H1 (cell line): ENCODE data around the gene THEMIS. TPM values are rescaled to one million over a fixed set of nuclear protein-coding genes. Genes with fewer than 3 reads are reported as not detected.

Experiments
- CTCF ChIA-PET: fragments of 300-600 bp; sonication (Branson Sonifier 250); formaldehyde crosslinking; loops from one replicate; lab custom pipeline; 2021; ENCODE audit not compliant: partially characterized antibody; lab: Charles Lee
- POLR2A ChIA-PET: fragments of 300-600 bp; sonication (Branson Sonifier 250); formaldehyde crosslinking; loops from one replicate; lab custom pipeline; 2021; ENCODE audit warnings: inconsistent platforms; ENCODE audit not compliant: partially characterized antibody; lab: Charles Lee
- DNase-seq, 2 experiments: peaks; one replicate each; pipeline versions ENCODE4 v3.0.0 to v3.0.0-alpha.2; 2010 to 2022; ENCODE audit warnings: low spot score in 2 of 2, low read depth in 1 of 2, mixed read lengths in 1 of 2
- FAIRE-seq: peaks from 2 replicates; lab custom pipeline; 2011; peaks lifted over from hg19 to GRCh38; lab: Jason Lieb, UNC
- H2AFZ ChIP-seq: 2 replicates; pipeline ENCODE4 v1.8.1; 2012; ENCODE audit warnings: low read length, inconsistent platforms
- H2AK5ac ChIP-seq: 2 replicates; pipeline ENCODE4 v1.6.1; 2013; ENCODE audit warnings: low read depth, low read length
- H2BK120ac ChIP-seq: replicated peaks from 2 replicates; pipeline ENCODE3; 2013; ENCODE audit warnings: low read depth, low read length, inconsistent platforms
- H2BK12ac ChIP-seq: 2 replicates; pipeline ENCODE4 v1.6.1; 2013; ENCODE audit warnings: low read depth, low read length
- H2BK15ac ChIP-seq: 2 replicates; pipeline ENCODE4 v1.6.1; 2013; ENCODE audit warnings: low read length
- H2BK20ac ChIP-seq: 2 replicates; pipeline ENCODE4 v1.6.1; 2013; ENCODE audit warnings: low read length
- H2BK5ac ChIP-seq: 2 replicates; pipeline ENCODE4 v1.6.1; 2013; ENCODE audit warnings: low read depth, low read length
- H3K14ac ChIP-seq: 2 replicates; pipeline ENCODE4 v1.6.1; 2013; ENCODE audit warnings: inconsistent platforms; ENCODE audit not compliant: insufficient read length
- H3K18ac ChIP-seq: 2 replicates; pipeline ENCODE4 v1.6.1; 2013; ENCODE audit warnings: low read length; ENCODE audit errors: extremely low read depth
- H3K23ac ChIP-seq: 2 replicates; pipeline ENCODE4 v1.6.1; 2013; ENCODE audit warnings: inconsistent platforms; ENCODE audit not compliant: insufficient read length
- H3K23me2 ChIP-seq: 2 replicates; pipeline ENCODE4 v1.6.1; 2013; ENCODE audit warnings: low read depth, low read length
- H3K27ac ChIP-seq: 2 replicates; pipeline ENCODE4 v1.6.1; 2011; ENCODE audit warnings: low read depth, low read length, inconsistent platforms
- H3K27me3 ChIP-seq, 4 experiments: replicated peaks in 1 of 4; 1 replicate in 1 of 4; 2 replicates in 3 of 4; pipeline versions ENCODE4 v1.6.1 to v1.8.1; 2011 to 2013; ENCODE audit warnings: low read length in 3 of 4, mild to moderate bottlenecking in 3 of 4, inconsistent platforms in 2 of 4, mixed read lengths in 2 of 4, moderate library complexity in 1 of 4; ENCODE audit not compliant: control insufficient read depth in 3 of 4, insufficient read depth in 3 of 4; ENCODE audit errors: extremely low read depth in 1 of 4
- H3K36me3 ChIP-seq, 4 experiments: 2 replicates each; pipeline versions ENCODE4 v1.6.1 to v1.8.1; 2011 to 2013; ENCODE audit warnings: mild to moderate bottlenecking in 4 of 4, low read length in 3 of 4, moderate library complexity in 2 of 4, control low read depth in 1 of 4, inconsistent platforms in 1 of 4; ENCODE audit not compliant: insufficient read depth in 4 of 4, control insufficient read depth in 2 of 4
- H3K4ac ChIP-seq: replicated peaks from 2 replicates; pipeline ENCODE3; 2013; ENCODE audit warnings: low read length, low read depth, mixed read lengths, inconsistent platforms; ENCODE audit not compliant: insufficient read length
- H3K4me1 ChIP-seq, 4 experiments: replicated peaks in 1 of 4; 1 replicate in 1 of 4; 2 replicates in 3 of 4; pipeline versions ENCODE4 v1.6.1 to v1.8.1; 2011 to 2013; ENCODE audit warnings: low read length in 3 of 4, inconsistent platforms in 2 of 4, mixed read lengths in 1 of 4; ENCODE audit not compliant: insufficient read depth in 4 of 4, control insufficient read depth in 3 of 4
- H3K4me2 ChIP-seq, 2 experiments: 2 replicates each; pipeline versions ENCODE4 v1.6.1 to v1.8.1; 2011 to 2013; ENCODE audit warnings: low read depth in 2 of 2, low read length in 2 of 2, control low read depth in 1 of 2, inconsistent platforms in 1 of 2, mild to moderate bottlenecking in 1 of 2; ENCODE audit not compliant: insufficient read depth in 1 of 2
- H3K4me3 ChIP-seq, 4 experiments: fragments of 200-600, 300-600 bp in 1 of 4; sonication (generic), shearing (Covaris generic), sonication (Bioruptor Twin) in 1 of 4; 2 replicates each; pipeline versions ENCODE4 v1.5.1 to v1.8.1; 2011 to 2016; ENCODE audit warnings: low read length in 4 of 4, low read depth in 3 of 4, control low read depth in 2 of 4, inconsistent platforms in 2 of 4, mild to moderate bottlenecking in 2 of 4, mixed read lengths in 1 of 4, moderate library complexity in 1 of 4; ENCODE audit not compliant: insufficient read depth in 2 of 4; ENCODE audit errors: extremely low read depth in 1 of 4
- H3K56ac ChIP-seq: replicated peaks from 2 replicates; pipeline ENCODE3; 2013; ENCODE audit warnings: low read depth, mild to moderate bottlenecking, mixed read lengths, low read length, inconsistent platforms; ENCODE audit not compliant: insufficient read length
- H3K79me1 ChIP-seq: 2 replicates; pipeline ENCODE4 v1.6.1; 2013; ENCODE audit warnings: low read depth, low read length, control low read depth
- H3K79me2 ChIP-seq, 2 experiments: 2 replicates each; pipeline versions ENCODE4 v1.6.1 to v1.8.1; 2012 to 2013; ENCODE audit warnings: low read length in 2 of 2, mild to moderate bottlenecking in 2 of 2, inconsistent platforms in 1 of 2; ENCODE audit not compliant: insufficient read depth in 2 of 2, control insufficient read depth in 1 of 2
- H3K9ac ChIP-seq, 4 experiments: replicated peaks in 1 of 4; 1 replicate in 1 of 4; 2 replicates in 3 of 4; pipeline versions ENCODE4 v1.6.1 to v1.8.1; 2011 to 2013; ENCODE audit warnings: low read depth in 3 of 4, low read length in 3 of 4, control low read depth in 2 of 4, mild to moderate bottlenecking in 2 of 4, moderate library complexity in 2 of 4, inconsistent platforms in 1 of 4; ENCODE audit errors: extremely low read depth in 1 of 4
- H3K9me3 ChIP-seq, 2 experiments: 2 replicates each; pipeline versions ENCODE4 v1.6.1 to v1.8.1; 2012 to 2013; ENCODE audit warnings: mild to moderate bottlenecking in 2 of 2, moderate library complexity in 2 of 2, control low read depth in 1 of 2, inconsistent platforms in 1 of 2, low read depth in 1 of 2, low read length in 1 of 2, mixed read lengths in 1 of 2; ENCODE audit not compliant: insufficient read depth in 2 of 2
- H4K20me1 ChIP-seq, 2 experiments: replicated peaks in 1 of 2; 2 replicates each; pipeline versions ENCODE3 to v1.8.1; 2011 to 2013; ENCODE audit warnings: inconsistent platforms in 2 of 2, low read length in 2 of 2, mild to moderate bottlenecking in 1 of 2; ENCODE audit not compliant: insufficient read depth in 2 of 2, control insufficient read depth in 1 of 2
- H4K5ac ChIP-seq: 2 replicates; pipeline ENCODE4 v1.6.1; 2013; ENCODE audit warnings: low read length, low read depth, mixed read lengths, inconsistent platforms; ENCODE audit not compliant: insufficient read length
- H4K8ac ChIP-seq: 2 replicates; pipeline ENCODE4 v1.8.0; 2013; ENCODE audit warnings: mild to moderate bottlenecking, moderate library complexity, low read length, inconsistent platforms; ENCODE audit not compliant: insufficient read depth; ENCODE audit errors: extremely low read depth
- H4K91ac ChIP-seq: replicated peaks from 2 replicates; pipeline ENCODE3; 2013; ENCODE audit warnings: low read length, mixed read lengths, inconsistent platforms; ENCODE audit not compliant: insufficient read length
- ASH2L ChIP-seq: fragments of 200-600, 300-600 bp; sonication (generic); IDR thresholded peaks from one replicate; pipeline ENCODE4 v1.7.1; 2017; ENCODE audit warnings: low read length
- BCL11A ChIP-seq, 2 experiments: IDR thresholded peaks; one replicate each; pipeline ENCODE4 v1.6.1; 2011; ENCODE audit warnings: low read depth in 2 of 2, low read length in 2 of 2, mild to moderate bottlenecking in 2 of 2
- CBX5 ChIP-seq: fragments of 300-800, 300-1000 bp; sonication (generic); IDR thresholded peaks from 2 replicates; pipeline ENCODE4 v1.7.1; 2016; ENCODE audit warnings: antibody characterized with exemption, low read length, low read depth
- CREB1 ChIP-seq: IDR thresholded peaks from 2 replicates; pipeline ENCODE4 v1.6.1; 2012; ENCODE audit warnings: inconsistent platforms
- EGR1 ChIP-seq: IDR thresholded peaks from 2 replicates; pipeline ENCODE4 v1.6.1; 2011; ENCODE audit warnings: low read depth, low read length, borderline replicate concordance
- EZH2 ChIP-seq: fragments of 200-600 bp; sonication (generic); IDR thresholded peaks from 2 replicates; pipeline ENCODE4 v1.7.1; 2012; ENCODE audit warnings: low read depth, mild to moderate bottlenecking, moderate library complexity, low read length, inconsistent platforms; ENCODE audit not compliant: severe bottlenecking
- HDAC6 ChIP-seq: IDR thresholded peaks from one replicate; pipeline ENCODE4 v1.7.1; 2012; ENCODE audit warnings: low read depth, mild to moderate bottlenecking, inconsistent platforms, low read length, moderate library complexity
- MAFK ChIP-seq: IDR thresholded peaks from 2 replicates; pipeline ENCODE4 v1.6.1; 2012; ENCODE audit warnings: low read depth, mild to moderate bottlenecking, improper control_type of control experiment, low read length
- NRF1 ChIP-seq: IDR thresholded peaks from 2 replicates; pipeline ENCODE4 v1.6.1; 2011; ENCODE audit warnings: mild to moderate bottlenecking, low read depth, low read length, improper control_type of control experiment
- PHF8 ChIP-seq: fragments of 200-600 bp; sonication (generic); conservative IDR thresholded peaks from 2 replicates; pipeline ENCODE4 v1.7.1; 2012; ENCODE audit warnings: low read depth, mild to moderate bottlenecking, inconsistent platforms, low read length, moderate library complexity
- RAD21 ChIP-seq, 2 experiments: IDR thresholded peaks in 1 of 2; conservative IDR thresholded peaks in 1 of 2; 2 replicates each; pipeline ENCODE4 v1.6.1; 2011; ENCODE audit warnings: low read depth in 2 of 2, low read length in 2 of 2, improper control_type of control experiment in 1 of 2, inconsistent platforms in 1 of 2, mild to moderate bottlenecking in 1 of 2, moderate library complexity in 1 of 2
- SIN3A ChIP-seq, 2 experiments: IDR thresholded peaks in 1 of 2; conservative IDR thresholded peaks in 1 of 2; 2 replicates each; pipeline ENCODE4 v1.6.1; 2011 to 2012; ENCODE audit warnings: low read length in 2 of 2, improper control_type of control experiment in 1 of 2, low read depth in 1 of 2, mild to moderate bottlenecking in 1 of 2
- SP1 ChIP-seq: IDR thresholded peaks from 2 replicates; pipeline ENCODE4 v1.6.1; 2011; ENCODE audit warnings: low read depth, low read length
- SRF ChIP-seq: IDR thresholded peaks from 2 replicates; pipeline ENCODE4 v1.6.1; 2011; ENCODE audit warnings: mild to moderate bottlenecking, low read depth, low read length, moderate library complexity
- polyA plus RNA-seq, 7 experiments: library from polyadenylated mRNA; depleted of rRNA in 3 of 7; stranded (reverse) in 5 of 7; unstranded in 2 of 7; fragments of >200 nt in 5 of 7; fragments of 200-250 nt in 2 of 7; gene quantifications; 1 replicate in 5 of 7; 2 replicates in 1 of 7; 4 replicates in 1 of 7; pipeline versions ENCODE4 v1.2.1 to v1.2.3, GENCODE V29; 2011 to 2013; ENCODE audit warnings: missing spikeins in 2 of 7, mixed read lengths in 2 of 7
- total RNA-seq: library from RNA; stranded (reverse); fragmentation: NEBNext Ultra II Directional; extraction: Animal tissue kit (Norgen Biotek cat#: 25700); gene quantifications from 2 replicates; pipeline ENCODE4 v1.2.1, GENCODE V29; 2021
- TF ChIP-seq, protein P1 (sequence below): IDR thresholded peaks from 2 replicates; pipeline ENCODE4 v1.6.1; 2012; ENCODE audit warnings: inconsistent platforms

The THEMIS gene
- total and polyA plus RNA-seq, 2 of the 8 experiments (the other 6 are each of a cell fraction or from before 2014, with no cell fraction given) = not detected

DNA sequence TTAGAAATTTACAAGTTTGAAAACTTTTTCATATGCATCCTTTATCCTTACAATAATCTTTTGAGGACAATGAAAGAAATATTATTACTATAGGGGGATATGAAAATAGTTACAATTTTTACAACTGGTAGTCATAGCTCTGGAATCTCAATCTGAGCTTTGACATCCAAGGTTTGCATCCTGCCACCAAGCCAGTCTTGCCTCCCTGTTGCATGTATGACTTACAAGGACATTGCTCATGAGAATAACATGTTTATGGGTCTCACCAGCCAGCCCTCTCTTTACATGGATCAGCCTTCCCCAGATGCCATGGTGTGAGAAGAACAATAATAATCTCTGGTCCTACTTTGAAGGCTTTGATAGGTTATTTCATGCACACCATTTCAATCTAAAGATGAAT lies 67.5 kb downstream of the THEMIS start:
- no peak overlapping the region for H3K9ac ChIP-seq
- H3K79me2 ChIP-seq = no peaks in the 10 kb centered on the region
- H2BK12ac ChIP-seq = no peak overlapping the region
- H3K27me3 ChIP-seq = peaks cover 0 to 3% (median 0%) of the 10 kb centered on the region in 4 experiments; a peak in 1 of 7 replicates
- no peak overlapping the region for H2BK15ac ChIP-seq
- no peak overlapping the region for H2AFZ ChIP-seq
- H4K20me1 ChIP-seq = no peaks in the 10 kb centered on the region
- no peak overlapping the region for H3K56ac ChIP-seq
- H2BK5ac ChIP-seq = no peak overlapping the region
- no peak overlapping the region for H4K5ac ChIP-seq
- H4K8ac ChIP-seq = no peak overlapping the region
- H3K4me1 ChIP-seq = no peaks in the 10 kb centered on the region
- no peak overlapping the region for H3K14ac ChIP-seq
- H3K36me3 ChIP-seq = no peaks in the 10 kb centered on the region
- FAIRE-seq (no peak), DNase-seq (no peak)
- no peak overlapping the region for H3K27ac ChIP-seq
- H3K23ac ChIP-seq = no peak overlapping the region
- H3K79me1 ChIP-seq = no peaks in the 10 kb centered on the region
- POLR2A ChIA-PET = no interaction called here
- no peak overlapping the region for H3K4me2 ChIP-seq
- H3K18ac ChIP-seq = no peak overlapping the region
- H3K23me2 ChIP-seq = no peaks in the 10 kb centered on the region
- no peak overlapping the region for H3K4me3 ChIP-seq
- no peak overlapping the region for H2BK20ac ChIP-seq
- no peak overlapping the region for H2BK120ac ChIP-seq
- no peak overlapping the region for H4K91ac ChIP-seq
- H3K4ac ChIP-seq = no peak overlapping the region
- no peaks in the 10 kb centered on the region for H3K9me3 ChIP-seq
- CTCF ChIA-PET = interaction anchor here (5.0 kb wide), 1 partner anchor 22 kb away, joined by 22 read pairs; no protein-coding TSS in a partner anchor
- H2AK5ac ChIP-seq = no peak overlapping the region
- TF ChIP-seq CBX5 = no peak
- no peak for TF ChIP-seq BCL11A (IDR thresholded peaks at IDR 0.05; ENCODE audit: low read depth in 2 of 2, low read length in 2 of 2)
- TF ChIP-seq SP1 = no peak
- TF ChIP-seq, protein P1, sequence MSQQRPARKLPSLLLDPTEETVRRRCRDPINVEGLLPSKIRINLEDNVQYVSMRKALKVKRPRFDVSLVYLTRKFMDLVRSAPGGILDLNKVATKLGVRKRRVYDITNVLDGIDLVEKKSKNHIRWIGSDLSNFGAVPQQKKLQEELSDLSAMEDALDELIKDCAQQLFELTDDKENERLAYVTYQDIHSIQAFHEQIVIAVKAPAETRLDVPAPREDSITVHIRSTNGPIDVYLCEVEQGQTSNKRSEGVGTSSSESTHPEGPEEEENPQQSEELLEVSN = no peak
- no peak for TF ChIP-seq EZH2
- no peak for TF ChIP-seq SIN3A (conservative IDR thresholded peaks at IDR 0.05 in 1 of 2, IDR thresholded peaks at IDR 0.05 in 1 of 2; ENCODE audit: low read depth in 1 of 2, low read length in 2 of 2)
- TF ChIP-seq RAD21 (IDR thresholded peaks at IDR 0.05 in 1 of 2, conservative IDR thresholded peaks at IDR 0.05 in 1 of 2; ENCODE audit: low read depth in 2 of 2, low read length in 2 of 2) = no peak
- TF ChIP-seq HDAC6 = no peak
- TF ChIP-seq CREB1 = no peak
- TF ChIP-seq ASH2L = no peak
- no peak for TF ChIP-seq MAFK
- no peak for TF ChIP-seq SRF
- TF ChIP-seq NRF1 = no peak
- TF ChIP-seq PHF8 = no peak
- no peak for TF ChIP-seq EGR1
